SK-N-SH (cell line): Measurements from ENCODE around the gene E2F1. TPM values are rescaled to one million over a fixed set of nuclear protein-coding genes. Genes with fewer than 3 reads are reported as not detected.

ENCODE experiments used
- CTCF ChIA-PET: fragments of 300-600, 350-600 bp; formaldehyde crosslinking; extraction: SDS; loops from one replicate; lab custom pipeline; 2021; lab: Yijun Ruan, JAX
- POLR2A ChIA-PET: fragments of 350-600 bp; sonication (Branson Sonifier 250); formaldehyde crosslinking; extraction: SDS; loops from one replicate; lab custom pipeline; 2020; ENCODE audit warnings: antibody characterized with exemption, inconsistent platforms; lab: Yijun Ruan, JAX
- DNase-seq: peaks from one replicate; pipeline ENCODE4 v3.0.0; 2012
- H2AFZ ChIP-seq: fragments of 200-600 bp; sonication (generic); 2 replicates; pipeline ENCODE4 v1.8.1; 2016; ENCODE audit warnings: antibody characterized with exemption, mild to moderate bottlenecking, low read depth
- H3F3A ChIP-seq: fragments of 200-600 bp; sonication (generic); replicated peaks from 2 replicates; pipeline ENCODE3; 2016; ENCODE audit warnings: antibody characterized with exemption, mild to moderate bottlenecking; ENCODE audit not compliant: insufficient read depth
- H3K27ac ChIP-seq, 2 experiments: fragments of 200-500 bp in 1 of 2; fragments of 200-600 bp in 1 of 2; sonication (Bioruptor generic) in 1 of 2; sonication (generic), shearing (Covaris generic) in 1 of 2; 2 replicates each; pipeline versions ENCODE4 v1.5.1 to v1.6.1; 2014 to 2016; ENCODE audit warnings: low read depth in 2 of 2, inconsistent platforms in 1 of 2, low read length in 1 of 2, mild to moderate bottlenecking in 1 of 2, mixed read lengths in 1 of 2
- H3K27me3 ChIP-seq: fragments of 200-600 bp; sonication (generic), shearing (Covaris generic); 2 replicates; pipeline ENCODE4 v1.6.1; 2016; ENCODE audit warnings: mixed run types; ENCODE audit not compliant: insufficient read depth
- H3K36me3 ChIP-seq, 2 experiments: fragments of 200-500 bp in 1 of 2; fragments of 200-600 bp in 1 of 2; sonication (Bioruptor generic) in 1 of 2; sonication (generic) in 1 of 2; replicated peaks in 1 of 2; 2 replicates each; pipeline versions ENCODE3 to v1.5.1; 2014 to 2016; ENCODE audit warnings: low read length in 1 of 2, mild to moderate bottlenecking in 1 of 2; ENCODE audit not compliant: insufficient read depth in 2 of 2, control insufficient read depth in 1 of 2
- H3K4me1 ChIP-seq, 2 experiments: fragments of 200-500 bp in 1 of 2; fragments of 200-600 bp in 1 of 2; sonication (Bioruptor generic) in 1 of 2; sonication (generic), shearing (Covaris generic) in 1 of 2; 2 replicates each; pipeline versions ENCODE4 v1.5.1 to v1.6.1; 2014 to 2016; ENCODE audit warnings: low read depth in 1 of 2, low read length in 1 of 2, mixed run types in 1 of 2; ENCODE audit not compliant: insufficient read depth in 2 of 2, control insufficient read depth in 1 of 2
- H3K4me2 ChIP-seq: fragments of 200-600 bp; sonication (generic), shearing (Covaris generic); 2 replicates; pipeline ENCODE4 v1.6.1; 2017; ENCODE audit warnings: mixed run types
- H3K4me3 ChIP-seq, 2 experiments: fragments of 200-500 bp in 1 of 2; fragments of 200-600 bp in 1 of 2; sonication (Bioruptor generic) in 1 of 2; sonication (generic), shearing (Covaris generic) in 1 of 2; 2 replicates each; pipeline versions ENCODE4 v1.5.1 to v1.8.1; 2014 to 2016; ENCODE audit warnings: low read depth in 2 of 2, inconsistent platforms in 1 of 2, low read length in 1 of 2, mild to moderate bottlenecking in 1 of 2, mixed read lengths in 1 of 2, moderate library complexity in 1 of 2
- H3K79me2 ChIP-seq: fragments of 200-600 bp; sonication (generic); 2 replicates; pipeline ENCODE4 v1.8.1; 2017; ENCODE audit warnings: mild to moderate bottlenecking; ENCODE audit not compliant: insufficient read depth
- H3K9ac ChIP-seq: fragments of 200-600 bp; sonication (generic); 2 replicates; pipeline ENCODE4 v1.6.1; 2017; ENCODE audit warnings: mixed run types
- H3K9me2 ChIP-seq: fragments of 200-600 bp; sonication (generic); 2 replicates; pipeline ENCODE4 v1.6.1; 2017; ENCODE audit warnings: mixed run types
- H3K9me3 ChIP-seq: fragments of 200-600 bp; sonication (generic); 2 replicates; pipeline ENCODE4 v1.6.1; 2017; ENCODE audit warnings: mixed run types, mild to moderate bottlenecking, moderate library complexity
- H4K20me1 ChIP-seq: fragments of 200-600 bp; sonication (generic); 2 replicates; pipeline ENCODE4 v1.6.1; 2017; ENCODE audit warnings: mild to moderate bottlenecking, mixed run types; ENCODE audit not compliant: insufficient read depth
- EZH2phosphoT487 ChIP-seq: fragments of 200-600 bp; sonication (generic); IDR thresholded peaks from 2 replicates; pipeline ENCODE4 v1.6.1; 2017; ENCODE audit warnings: low read depth, mixed run types, mild to moderate bottlenecking, antibody characterized with exemption, moderate library complexity, borderline replicate concordance
- FOSL2 ChIP-seq: IDR thresholded peaks from 2 replicates; pipeline ENCODE4 v1.4.0; 2012; ENCODE audit warnings: low read depth, mild to moderate bottlenecking, moderate library complexity, borderline replicate concordance
- GABPA ChIP-seq: IDR thresholded peaks from 2 replicates; pipeline ENCODE4 v1.4.0; 2012; ENCODE audit warnings: low read depth, mild to moderate bottlenecking
- MAX ChIP-seq: IDR thresholded peaks from 2 replicates; pipeline ENCODE4 v1.4.0; 2012; ENCODE audit warnings: low read depth
- NFIC ChIP-seq: IDR thresholded peaks from 2 replicates; pipeline ENCODE4 v1.4.0; 2012; ENCODE audit warnings: borderline replicate concordance
- POLR2AphosphoS5 ChIP-seq: IDR thresholded peaks from 2 replicates; pipeline ENCODE4 v1.6.1; 2012; ENCODE audit warnings: low read depth, low read length
- RCOR1 ChIP-seq: fragments of 150-350 bp; IDR thresholded peaks from 2 replicates; pipeline ENCODE4 v1.6.1; 2017; ENCODE audit warnings: antibody characterized with exemption, low read length
- RFX5 ChIP-seq: IDR thresholded peaks from 2 replicates; pipeline ENCODE4 v1.6.1; 2012; ENCODE audit warnings: mild to moderate bottlenecking, improper control_type of control experiment, low read length
- RXRA ChIP-seq: IDR thresholded peaks from 2 replicates; pipeline ENCODE4 v1.4.0; 2012; ENCODE audit warnings: low read depth, mild to moderate bottlenecking, borderline replicate concordance
- SIN3A ChIP-seq: IDR thresholded peaks from 2 replicates; pipeline ENCODE4 v1.6.1; 2012; ENCODE audit warnings: low read depth, mild to moderate bottlenecking, low read length, moderate library complexity, borderline replicate concordance
- SMC3 ChIP-seq: IDR thresholded peaks from 2 replicates; pipeline ENCODE4 v1.6.1; 2012; ENCODE audit warnings: low read depth, low read length, improper control_type of control experiment
- TCF12 ChIP-seq: IDR thresholded peaks from 2 replicates; pipeline ENCODE4 v1.4.0; 2012
- ZBTB33 ChIP-seq: IDR thresholded peaks from 2 replicates; pipeline ENCODE4 v1.4.0; 2012; ENCODE audit warnings: low read depth, borderline replicate concordance
- WGBS: methylation state at CpG from one replicate; pipeline ENCODE4 v1.1.6; 2017; ENCODE audit warnings: low lambda C conversion rate; 5-methylcytosine and 5-hydroxymethylcytosine counted together
- polyA plus RNA-seq, 3 experiments: library from polyadenylated mRNA; depleted of rRNA; stranded (reverse); fragments of >200 nt; gene quantifications; 2 replicates each; pipeline ENCODE4 v1.2.3, GENCODE V29; 2012

The E2F1 gene
- polyA plus RNA-seq, 1 of the 3 experiments (the other 2 are of a cell fraction) = 15.0 TPM

GRCh38 chr20:33677991-33678702 is 8.0 kb downstream of the E2F1 start:
- POLR2A ChIA-PET = no interaction called here
- no peaks in the 10 kb centered on the region for H3K36me3 ChIP-seq
- peaks cover 6% of the 10 kb centered on the region; the same call in 1 of the 2 replicates for H4K20me1 ChIP-seq
- H3K4me3 ChIP-seq = no peak overlapping the region
- H3K9me3 ChIP-seq = no peaks in the 10 kb centered on the region
- WGBS = 89% methylated on average over 8 of the region's 15 CpGs
- no peak for TF ChIP-seq TCF12
- no peak for TF ChIP-seq RXRA
- CTCF ChIA-PET = interaction anchor here (0.7 to 0.9 kb wide), 2 partner anchors 10 to 1218 kb away, joined by 3 read pairs; no protein-coding TSS in a partner anchor
- H3K9me2 ChIP-seq = no peaks in the 10 kb centered on the region
- H3K4me1 ChIP-seq = peaks cover 0 to 16% of the 10 kb centered on the region in 2 experiments; a peak in 1 of 4 replicates
- DNase-seq = no peak
- H3K79me2 ChIP-seq = peaks cover 16% of the 10 kb centered on the region
- peaks cover 8% of the 10 kb centered on the region for H3F3A ChIP-seq
- no peaks in the 10 kb centered on the region for H3K27me3 ChIP-seq
- no peak overlapping the region for H3K9ac ChIP-seq
- no peak overlapping the region; a peak in 1 of 4 replicates for H3K27ac ChIP-seq
- H2AFZ ChIP-seq = no peak overlapping the region
- H3K4me2 ChIP-seq = no peak overlapping the region

GRCh38 chr20:33676652-33677645 is 9.2 kb downstream of the E2F1 start:
- Histone ChIP-seq H3K4me3 (no peak overlapping the region), H3K4me1 (peaks cover 8 to 27% of the 10 kb centered on the region in 2 experiments; a peak in 2 of 4 replicates), H3K27ac (no peak overlapping the region), H3K79me2 (peaks cover 10% of the 10 kb centered on the region; the same call in 1 of the 2 replicates), H3K9ac (no peak overlapping the region), H3K9me2 (no peaks in the 10 kb centered on the region), H3F3A (peaks cover 8% of the 10 kb centered on the region), H3K36me3 (no peaks in the 10 kb centered on the region), H3K4me2 (no peak overlapping the region), H4K20me1 (peaks cover 10% of the 10 kb centered on the region; the same call in 1 of the 2 replicates), H3K9me3 (no peaks in the 10 kb centered on the region), H3K27me3 (no peaks in the 10 kb centered on the region), H2AFZ (no peak overlapping the region)
- CTCF ChIA-PET = interaction anchor here (1.2 to 2.1 kb wide), 2 partner anchors 10 to 55 kb away, joined by 5 read pairs; partner anchors contain the start of genes ACTL10 and ZNF341
- 96% methylated on average over 26 of the region's 31 CpGs for WGBS
- TF ChIP-seq MAX = no peak
- TF ChIP-seq ZBTB33 = no peak
- no peak for TF ChIP-seq FOSL2
- TF ChIP-seq EZH2phosphoT487 = no peak
- no peak for TF ChIP-seq POLR2AphosphoS5
- TF ChIP-seq GABPA = no peak
- TF ChIP-seq NFIC = no peak
- TF ChIP-seq RXRA = no peak
- TF ChIP-seq SMC3 = no peak
- TF ChIP-seq SIN3A = no peak
- no peak for TF ChIP-seq RFX5
- TF ChIP-seq RCOR1 = no peak
- no peak for DNase-seq
- POLR2A ChIA-PET = no interaction called here
